ENCODE measurements around the gene NHERF2.
"Not testable (repeated sequence)": the region's sequence is repeated elsewhere in the genome, so short reads cannot be mapped to it uniquely, and the experiment has no call there.

NHERF2 gene

GRCh38 chr16:2007081-2007836, 19.4 kb upstream of the NHERF2 start:
- no peak for DNase-seq

- DNase-seq = no peak
Measured at GRCh38 chr16:2008009-2008526, 18.6 kb upstream of the NHERF2 start.

GRCh38 chr16:2008631-2009163, 18.0 kb upstream of the NHERF2 start:
- no peak for DNase-seq

- no peak for DNase-seq
Measured at GRCh38 chr16:2009164-2009711, 17.5 kb upstream of the NHERF2 start.

- peak; percentile 73 to 82 for DNase-seq
Measured at GRCh38 chr16:2009791-2010510, 16.8 kb upstream of the NHERF2 start, which contains the start of gene ZNF598. Gene ZNF598, minus strand, starts transcription at chr16:2009821.

GRCh38 chr16:2011726-2012125, 15.0 kb upstream of the NHERF2 start:
- DNase-seq = not testable (repeated sequence)

GRCh38 chr16:2013527-2013926, 13.2 kb upstream of the NHERF2 start:
- no peak for DNase-seq

GRCh38 chr16:2015117-2015946, 11.4 kb upstream of the NHERF2 start:
- no peak for DNase-seq

GRCh38 chr16:2015947-2016208, 10.8 kb upstream of the NHERF2 start:
- no peak for DNase-seq

GRCh38 chr16:2016407-2016922, 10.2 kb upstream of the NHERF2 start:
- no peak for DNase-seq

- peak; percentile 37 to 40 for DNase-seq
Measured at GRCh38 chr16:2019518-2019920, 7.2 kb upstream of the NHERF2 start, which contains the start of gene NPW. Gene NPW, plus strand, starts transcription at chr16:2019785.

- no peak for DNase-seq
Measured at GRCh38 chr16:2019921-2020831, 6.5 kb upstream of the NHERF2 start.

- DNase-seq = no peak
Measured at GRCh38 chr16:2022723-2023091, 4.0 kb upstream of the NHERF2 start.

GRCh38 chr16:2023092-2024031, 3.3 kb upstream of the NHERF2 start:
- DNase-seq = peak; percentile 90 to 97

GRCh38 chr16:2024032-2024420, 2.7 kb upstream of the NHERF2 start:
- DNase-seq = no peak

GRCh38 chr16:2025251-2025650, 1.5 kb upstream of the NHERF2 start:
- no peak for DNase-seq

GRCh38 chr16:2025878-2026460, 733 bp upstream of the NHERF2 start:
- DNase-seq = no peak

GRCh38 chr16:2027024-2028010, 615 bp downstream of the NHERF2 start:
- no peak for DNase-seq

GRCh38 chr16:2028146-2028545, 1.4 kb downstream of the NHERF2 start:
- no peak for DNase-seq
